ENCODE measurements around the gene UBA52.
A peak's percentile ranks its signal among the peaks of the same experiment; 100 is the strongest.

Gene UBA52

DNA sequence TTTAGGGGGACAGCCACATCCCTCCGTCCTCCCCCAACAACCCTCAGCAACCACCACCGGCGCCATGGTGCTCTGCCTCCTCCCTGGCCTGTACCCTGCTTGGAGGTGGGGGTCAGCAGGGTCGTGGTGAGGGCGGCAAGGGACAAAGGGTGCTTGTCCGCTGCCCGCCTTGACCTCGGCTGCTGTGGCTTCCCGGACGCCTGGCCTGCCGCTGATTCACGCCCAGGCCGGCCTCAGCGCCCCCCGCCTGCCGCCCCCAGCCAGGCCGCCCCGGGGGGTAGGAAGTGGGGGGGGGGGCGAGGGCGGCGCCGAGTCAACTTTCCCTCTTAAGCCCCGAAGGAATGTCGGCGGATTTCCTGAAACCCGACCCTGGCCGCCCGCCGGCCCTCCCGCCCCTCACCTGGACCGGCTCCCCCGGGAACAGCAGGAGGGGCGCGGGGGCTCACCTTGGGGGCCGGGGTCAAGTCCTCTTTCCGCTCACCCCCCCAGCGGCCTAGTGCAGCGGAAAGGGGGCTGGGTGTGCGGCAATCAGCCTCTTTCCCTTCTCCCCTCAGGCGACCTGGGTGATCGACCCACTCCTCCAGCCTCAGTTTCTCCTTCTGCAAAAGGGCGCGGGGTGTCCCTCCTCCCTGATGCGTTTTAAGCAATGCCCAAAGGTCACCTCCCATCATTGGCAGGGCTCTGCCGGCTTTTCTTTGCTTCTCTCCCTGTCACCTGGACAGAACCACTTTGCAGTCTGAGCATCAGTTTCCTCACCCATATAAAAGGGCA is 39.1 kb downstream of the UBA52 start:
- no peak overlapping the region for H3K4me3 ChIP-seq (ENCODE audit: control insufficient read depth, low read depth, low read length)
- no peak for DNase-seq (ENCODE audit: low read depth)
- no peak for TF ChIP-seq CTCF (IDR thresholded peaks at IDR 0.05; ENCODE audit: control insufficient read depth, insufficient read depth, low read depth, low read length, missing control alignments)

DNA sequence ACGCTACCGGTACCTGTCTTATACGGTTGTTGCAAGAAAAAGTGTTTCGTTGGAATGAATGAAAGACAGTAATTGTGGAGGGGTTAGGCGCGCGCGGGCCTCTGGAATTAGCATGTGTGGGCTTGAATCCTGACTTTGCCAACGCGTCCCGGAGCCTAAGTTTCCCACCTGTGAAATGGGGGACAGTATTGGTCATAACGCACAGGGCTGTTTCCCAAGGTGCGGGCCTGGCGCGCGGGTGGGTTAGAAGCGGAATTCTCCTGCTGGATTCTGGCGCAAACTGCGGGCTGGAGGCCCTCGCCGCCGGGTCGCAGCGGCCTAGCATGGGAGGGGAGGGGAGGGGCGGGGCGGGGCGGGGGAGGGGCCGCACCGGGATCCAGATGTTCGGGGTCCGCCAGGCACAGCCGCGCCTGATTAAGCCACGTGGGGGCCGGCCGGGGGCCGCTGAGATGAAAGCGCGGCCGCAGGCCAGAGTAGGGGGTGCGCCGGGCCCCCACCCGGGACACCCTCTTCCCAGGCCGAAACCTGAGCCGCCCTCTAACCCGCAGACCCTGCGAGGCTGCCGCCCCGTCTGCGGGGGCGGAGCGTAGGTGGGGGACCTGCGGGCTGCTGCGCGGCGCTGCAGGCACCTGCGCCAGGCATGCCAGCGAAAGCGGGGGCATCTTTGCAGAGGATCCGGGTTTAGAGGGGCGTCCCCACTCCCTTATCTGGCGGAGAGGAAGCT is 39.8 kb downstream of the UBA52 start:
- no peak overlapping the region for H3K4me3 ChIP-seq (ENCODE audit: control insufficient read depth, low read depth, low read length)
- no peak for TF ChIP-seq CTCF (IDR thresholded peaks at IDR 0.05; ENCODE audit: control insufficient read depth, insufficient read depth, low read depth, low read length, missing control alignments)
- DNase-seq (ENCODE audit: low read depth) = no peak

GRCh38 chr19:18612051-18612771 is 40.6 kb downstream of the UBA52 start:
- TF ChIP-seq CTCF (IDR thresholded peaks at IDR 0.05; ENCODE audit: control insufficient read depth, insufficient read depth, low read depth, low read length, missing control alignments) = no peak
- peak overlapping the region; percentile 38 for H3K4me3 ChIP-seq (ENCODE audit: control insufficient read depth, low read depth, low read length)
- no peak for DNase-seq (ENCODE audit: low read depth)

- no peak for TF ChIP-seq CTCF (IDR thresholded peaks at IDR 0.05; ENCODE audit: control insufficient read depth, insufficient read depth, low read depth, low read length, missing control alignments)
- no peak for DNase-seq (ENCODE audit: low read depth)
- H3K4me3 ChIP-seq (ENCODE audit: control insufficient read depth, low read depth, low read length) = peak within 1 kb of the TSS; percentile 38
Measured at GRCh38 chr19:18612772-18613588, 41.3 kb downstream of the UBA52 start, which contains the start of gene TMEM59L. Gene TMEM59L, plus strand, starts transcription at chr19:18612870. Its CDS starts 89 bp downstream, at chr19:18612959.

GRCh38 chr19:18613589-18614234 is 42.1 kb downstream of the UBA52 start:
- no peak for TF ChIP-seq CTCF (IDR thresholded peaks at IDR 0.05; ENCODE audit: control insufficient read depth, insufficient read depth, low read depth, low read length, missing control alignments)
- H3K4me3 ChIP-seq (ENCODE audit: control insufficient read depth, low read depth, low read length) = no peak overlapping the region
- DNase-seq (ENCODE audit: low read depth) = no peak

Data from AG09309 (cell line).